ENCODE measurements around the gene VPS13D.

The VPS13D gene

DNA sequence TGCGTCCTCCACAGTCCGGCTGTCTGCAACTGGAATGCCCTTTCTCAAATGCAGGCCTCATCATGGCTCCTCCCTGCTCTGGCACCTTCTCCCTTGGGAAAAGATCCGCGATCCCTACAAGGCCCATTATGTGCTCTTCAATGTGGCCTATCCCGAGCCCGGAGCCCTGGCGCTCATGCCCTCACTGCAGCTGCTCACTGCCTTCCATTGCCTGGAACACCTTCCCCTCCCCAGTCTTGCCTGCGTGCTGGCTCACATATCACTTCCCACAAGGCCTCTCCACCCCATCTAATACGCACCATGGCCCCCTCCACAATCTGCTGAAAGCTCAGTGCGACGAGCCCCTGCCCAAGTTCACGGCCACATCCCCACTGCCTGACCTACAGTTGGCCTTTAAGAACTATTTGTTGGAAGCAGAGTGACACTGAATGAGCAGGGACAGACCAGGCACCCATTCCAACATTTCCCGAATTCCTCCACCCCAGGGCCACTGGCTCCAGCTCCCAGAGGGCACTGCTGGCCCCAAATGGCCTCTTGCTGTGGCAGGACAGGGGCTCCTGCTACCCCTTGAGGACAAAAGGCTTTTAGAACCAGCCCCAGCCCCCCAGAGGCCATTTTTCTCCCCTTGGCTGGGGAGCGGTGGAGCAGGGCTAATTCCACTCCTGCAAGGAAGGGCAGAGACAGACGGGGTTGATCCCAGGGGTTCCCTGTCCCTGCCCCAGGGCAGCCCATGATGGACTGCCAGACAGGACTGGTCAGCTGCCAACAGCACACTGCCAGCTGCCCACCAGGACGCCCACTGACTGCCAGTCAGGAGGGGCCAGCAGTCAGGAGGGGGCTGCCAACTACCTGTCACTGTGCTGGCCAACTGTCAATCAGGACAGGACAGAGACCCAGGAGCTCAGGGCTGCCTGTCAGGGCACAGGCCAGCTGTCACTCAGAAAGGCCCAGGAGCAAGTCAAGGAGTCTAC, 323.4 kb downstream of the VPS13D start:
- no peak for DNase-seq (ENCODE audit: low read depth, low spot score)
- no peak for TF ChIP-seq EZH2 (IDR thresholded peaks at IDR 0.05)
- TF ChIP-seq FOXP2 (optimal IDR thresholded peaks at IDR 0.05; ENCODE audit: control extremely low read depth, extremely low read length, insufficient read depth): no peak
- TF ChIP-seq POLR2AphosphoS5 (IDR thresholded peaks at IDR 0.05; ENCODE audit: borderline replicate concordance, low read depth, low read length): no peak
- Histone ChIP-seq H3K4me3 (no peak overlapping the region), H3K36me3 (ENCODE audit: insufficient read depth, low read length) (no peaks in the 10 kb centered on the region), H3K9me3 (ENCODE audit: low read depth, low read length) (no peaks in the 10 kb centered on the region), H3K9ac (ENCODE audit: insufficient read length) (no peak overlapping the region), H3K27ac (no peak overlapping the region)

DNA sequence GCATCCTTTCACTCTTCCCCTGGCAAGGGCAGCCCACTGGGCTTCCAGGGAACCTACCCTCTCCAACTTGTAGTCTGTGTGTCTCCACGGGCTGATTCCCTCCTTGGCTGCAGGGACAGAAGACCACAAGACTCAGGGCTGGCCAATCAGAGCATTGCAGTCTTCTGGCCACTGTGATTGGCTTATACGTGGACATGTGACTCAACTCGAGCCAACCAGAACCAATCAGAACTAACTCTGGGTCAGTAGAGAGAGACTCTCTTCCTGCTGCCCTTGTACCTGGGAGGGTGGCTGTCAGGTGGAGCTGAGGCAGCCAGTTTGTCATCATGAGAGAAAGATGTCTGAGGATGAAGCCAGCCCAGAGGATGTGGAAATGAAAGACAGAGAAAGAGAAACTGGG, 324.1 kb downstream of the VPS13D start:
- Histone ChIP-seq H3K36me3 (ENCODE audit: insufficient read depth, low read length) (no peaks in the 10 kb centered on the region), H3K9me3 (ENCODE audit: low read depth, low read length) (no peaks in the 10 kb centered on the region), H3K27ac (no peak overlapping the region), H3K4me3 (no peak overlapping the region), H3K9ac (ENCODE audit: insufficient read length) (no peak overlapping the region)
- no peak for TF ChIP-seq EZH2 (IDR thresholded peaks at IDR 0.05)
- TF ChIP-seq FOXP2 (optimal IDR thresholded peaks at IDR 0.05; ENCODE audit: control extremely low read depth, extremely low read length, insufficient read depth): no peak
- no peak for TF ChIP-seq POLR2AphosphoS5 (IDR thresholded peaks at IDR 0.05; ENCODE audit: borderline replicate concordance, low read depth, low read length)
- DNase-seq (ENCODE audit: low read depth, low spot score): no peak

DNA sequence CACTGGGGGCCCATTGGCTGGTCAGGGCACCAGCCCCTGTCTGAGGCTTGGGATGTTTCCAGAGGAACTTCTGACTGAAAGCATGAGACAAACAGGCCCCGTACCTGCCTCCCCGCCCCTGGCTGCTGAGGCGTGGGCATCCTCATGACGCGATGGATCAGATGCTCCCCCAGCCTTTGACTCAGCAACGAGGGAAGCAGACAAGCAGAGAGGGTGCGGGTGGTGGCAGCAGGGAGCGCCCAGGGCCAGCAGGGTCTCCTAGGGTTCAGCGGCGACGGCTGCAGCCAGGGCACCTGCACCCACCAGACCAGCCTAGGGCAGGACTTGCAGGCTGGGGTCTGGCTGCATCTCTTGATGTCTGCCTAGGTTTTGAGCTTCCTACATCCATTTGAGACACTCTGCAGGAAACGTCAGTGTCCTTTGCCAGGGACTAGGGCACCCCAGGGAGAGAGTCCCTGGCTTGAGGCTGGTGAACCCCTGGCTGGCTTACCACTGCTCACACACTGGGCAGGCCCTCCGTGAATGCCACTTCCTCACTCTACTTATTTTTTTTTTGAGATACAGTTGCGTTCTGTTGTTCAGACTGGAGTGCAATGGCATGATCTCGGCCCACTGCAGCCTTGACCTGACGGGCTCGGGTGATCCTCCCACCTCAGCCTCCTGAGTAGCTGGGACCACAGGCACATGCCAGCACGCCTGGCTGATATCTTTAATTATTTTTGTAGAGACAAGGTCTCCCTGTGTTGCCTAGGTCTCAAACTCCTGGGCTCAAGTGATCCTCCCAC, 324.9 kb downstream of the VPS13D start:
- Histone ChIP-seq H3K27ac (no peak overlapping the region), H3K4me3 (no peak overlapping the region), H3K9ac (ENCODE audit: insufficient read length) (no peak overlapping the region), H3K36me3 (ENCODE audit: insufficient read depth, low read length) (no peaks in the 10 kb centered on the region), H3K9me3 (ENCODE audit: low read depth, low read length) (no peaks in the 10 kb centered on the region)
- no peak for TF ChIP-seq FOXP2 (optimal IDR thresholded peaks at IDR 0.05; ENCODE audit: control extremely low read depth, extremely low read length, insufficient read depth)
- TF ChIP-seq POLR2AphosphoS5 (IDR thresholded peaks at IDR 0.05; ENCODE audit: borderline replicate concordance, low read depth, low read length): no peak
- TF ChIP-seq EZH2 (IDR thresholded peaks at IDR 0.05): no peak
- no peak for DNase-seq (ENCODE audit: low read depth, low spot score)

DNA sequence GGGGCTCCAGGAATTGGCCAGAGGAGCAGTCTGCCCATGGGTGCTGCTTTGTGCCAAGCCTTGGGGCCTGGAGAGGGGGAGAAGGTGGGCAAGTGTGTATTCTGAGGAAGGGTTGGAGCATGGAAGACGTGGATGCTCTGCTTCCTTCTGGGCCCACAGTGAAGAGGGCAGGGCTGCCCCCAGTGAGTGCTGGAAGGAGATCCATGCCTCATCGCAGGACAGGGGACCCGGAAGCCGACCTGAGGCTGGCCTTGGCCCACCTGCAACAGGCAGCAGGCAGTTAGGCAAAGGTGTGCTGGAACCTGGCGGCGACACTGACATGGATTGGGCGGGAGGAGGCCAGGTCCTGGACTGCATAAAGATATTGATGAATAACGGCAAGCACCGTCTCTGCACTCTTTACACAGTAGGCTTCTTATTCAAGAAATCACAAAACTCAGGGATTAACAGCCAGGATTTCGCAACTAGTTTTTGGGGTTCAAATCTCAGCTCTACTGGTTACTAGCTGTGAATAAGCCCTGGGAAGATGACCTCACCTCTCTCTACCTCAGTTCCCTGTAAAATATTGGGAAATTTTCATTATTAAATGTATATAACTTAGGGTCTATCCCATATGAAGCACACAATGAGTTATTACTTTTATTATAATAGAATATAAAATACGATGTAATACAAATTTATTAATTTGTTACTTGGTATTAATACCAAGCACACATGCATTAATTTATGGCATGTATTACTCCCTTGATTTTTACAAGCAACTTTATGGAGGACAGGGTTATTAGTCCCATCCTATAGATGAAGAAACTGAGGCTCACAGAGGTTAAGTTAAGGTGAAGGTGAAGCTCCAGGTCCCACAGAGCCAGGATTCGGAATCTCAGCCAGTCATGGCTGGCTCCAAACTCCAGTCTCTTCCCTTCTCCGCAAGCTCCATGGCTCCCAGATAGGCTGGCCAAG, 325.9 kb downstream of the VPS13D start:
- TF ChIP-seq POLR2AphosphoS5 (IDR thresholded peaks at IDR 0.05; ENCODE audit: borderline replicate concordance, low read depth, low read length) (no peak), FOXP2 (optimal IDR thresholded peaks at IDR 0.05; ENCODE audit: control extremely low read depth, extremely low read length, insufficient read depth) (no peak), EZH2 (IDR thresholded peaks at IDR 0.05) (no peak)
- Histone ChIP-seq H3K27ac (no peak overlapping the region), H3K4me3 (no peak overlapping the region), H3K36me3 (ENCODE audit: insufficient read depth, low read length) (no peaks in the 10 kb centered on the region), H3K9me3 (ENCODE audit: low read depth, low read length) (no peaks in the 10 kb centered on the region), H3K9ac (ENCODE audit: insufficient read length) (no peak overlapping the region)
- DNase-seq (ENCODE audit: low read depth, low spot score): no peak

DNA sequence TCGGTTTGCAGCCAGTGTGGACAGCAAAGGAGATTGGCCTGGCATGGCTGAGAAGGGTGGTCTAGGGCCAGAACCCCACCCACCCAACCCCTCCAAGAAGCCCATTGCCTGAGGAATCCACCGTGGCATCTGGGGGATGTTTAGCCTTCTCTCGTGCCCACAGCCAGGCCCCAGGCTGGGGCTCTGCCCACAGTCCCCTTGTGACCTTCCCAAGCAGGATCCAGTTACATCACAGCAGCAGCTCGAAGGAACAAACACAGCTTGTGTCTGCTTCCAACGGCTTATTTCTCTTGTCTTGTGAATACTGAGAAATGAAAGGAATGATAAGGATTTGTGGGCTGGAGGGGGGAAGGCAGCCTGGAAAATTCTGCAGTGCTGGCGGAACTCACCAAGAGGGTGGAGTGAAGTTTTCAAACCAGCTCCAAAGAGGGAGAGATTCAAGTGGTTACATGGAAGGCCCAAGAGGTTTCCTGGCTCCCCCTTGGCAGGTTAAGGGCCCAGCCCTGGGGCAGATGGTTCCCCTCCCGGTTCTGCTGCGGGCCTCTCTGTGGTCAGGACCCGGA, 326.6 kb downstream of the VPS13D start:
- Histone ChIP-seq H3K36me3 (ENCODE audit: insufficient read depth, low read length) (no peaks in the 10 kb centered on the region), H3K9me3 (ENCODE audit: low read depth, low read length) (no peaks in the 10 kb centered on the region), H3K9ac (ENCODE audit: insufficient read length) (no peak overlapping the region), H3K27ac (0 out of 2 replicates have a peak overlapping the region, but pooled peaks have one; percentile 28), H3K4me3 (no peak overlapping the region)
- DNase-seq (ENCODE audit: low read depth, low spot score): peak; percentile 5
- no peak for TF ChIP-seq FOXP2 (optimal IDR thresholded peaks at IDR 0.05; ENCODE audit: control extremely low read depth, extremely low read length, insufficient read depth)
- no peak for TF ChIP-seq POLR2AphosphoS5 (IDR thresholded peaks at IDR 0.05; ENCODE audit: borderline replicate concordance, low read depth, low read length)
- TF ChIP-seq EZH2 (IDR thresholded peaks at IDR 0.05): no peak

DNA sequence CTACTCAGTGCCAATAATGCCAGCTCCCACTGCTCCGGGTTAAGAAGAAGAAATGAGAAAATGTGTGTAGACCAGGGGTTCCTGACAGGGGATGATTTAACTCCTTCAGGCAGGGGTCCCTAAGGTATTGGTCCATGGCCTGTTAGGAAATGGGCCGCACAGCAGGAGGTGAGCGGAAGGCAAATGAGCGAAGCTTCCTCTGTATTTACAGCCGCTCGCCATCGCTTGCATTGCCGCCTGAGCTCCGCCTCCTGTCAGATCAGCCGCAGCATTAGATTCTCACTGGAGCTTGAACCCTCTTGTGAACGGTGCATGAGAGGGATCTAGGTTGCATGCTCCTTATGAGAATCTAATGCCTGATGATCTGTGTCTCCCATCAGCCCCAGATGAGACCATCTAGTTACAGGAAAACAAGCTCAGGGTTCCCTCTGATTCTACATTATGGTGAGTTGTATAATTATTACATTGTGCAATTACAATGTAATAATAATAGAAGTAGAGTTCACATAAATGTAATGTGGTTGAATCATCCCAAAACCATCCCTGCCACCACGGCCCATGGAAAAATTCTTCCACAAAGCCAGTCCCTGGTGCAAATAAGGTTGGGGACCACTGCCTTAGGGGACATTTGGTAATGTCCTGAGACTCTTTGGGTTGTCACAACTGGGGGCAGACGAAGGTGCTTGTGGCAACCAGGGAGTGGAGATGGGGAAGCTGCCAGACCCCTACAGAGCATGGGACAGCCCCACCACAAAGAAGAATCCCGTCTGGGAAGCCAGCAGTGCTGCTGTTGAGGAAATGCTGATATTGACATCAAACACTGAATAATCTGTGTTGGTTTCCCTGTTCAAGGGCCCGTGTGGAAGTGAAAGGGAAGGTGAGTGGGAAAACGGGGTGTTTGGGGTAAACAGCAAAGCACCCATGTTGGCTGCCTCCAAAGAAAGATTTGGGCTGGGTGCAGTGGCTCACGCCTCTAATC, 327.4 kb downstream of the VPS13D start:
- Histone ChIP-seq H3K9me3 (ENCODE audit: low read depth, low read length) (no peaks in the 10 kb centered on the region), H3K4me3 (no peak overlapping the region), H3K36me3 (ENCODE audit: insufficient read depth, low read length) (no peaks in the 10 kb centered on the region), H3K9ac (ENCODE audit: insufficient read length) (no peak overlapping the region), H3K27ac (no peak overlapping the region)
- TF ChIP-seq POLR2AphosphoS5 (IDR thresholded peaks at IDR 0.05; ENCODE audit: borderline replicate concordance, low read depth, low read length) (no peak), EZH2 (IDR thresholded peaks at IDR 0.05) (no peak), FOXP2 (optimal IDR thresholded peaks at IDR 0.05; ENCODE audit: control extremely low read depth, extremely low read length, insufficient read depth) (no peak)
- no peak for DNase-seq (ENCODE audit: low read depth, low spot score)

Measured in SK-N-MC (cell line).